HepG2 (cell line): ENCODE results near the gene KLF16. TPM values are rescaled to one million over a fixed set of nuclear protein-coding genes. Genes with fewer than 3 reads are reported as not detected.
A peak's percentile ranks its signal among the peaks of the same experiment; 100 is the strongest.

ENCODE experiments used
- HNF1B ChIP-seq: sonication (generic); formaldehyde crosslinking; IDR thresholded peaks from 2 replicates; pipeline ENCODE4 v1.5.1; 2020; ENCODE audit warnings: mild to moderate bottlenecking, moderate library complexity, missing genetic modification reagents
- KDM6A ChIP-seq: IDR thresholded peaks from 2 replicates; pipeline ENCODE4 v1.6.1; 2016; ENCODE audit warnings: low read depth
- MIER2 ChIP-seq: IDR thresholded peaks from 2 replicates; pipeline ENCODE4 v1.6.1; 2016; ENCODE audit warnings: missing biosample characterization, missing genetic modification reagents
- MYPOP ChIP-seq: sonication (generic); formaldehyde crosslinking; IDR thresholded peaks from 2 replicates; pipeline ENCODE4 v1.8.1; 2023; ENCODE audit warnings: mild to moderate bottlenecking, moderate library complexity, missing genetic modification reagents
- NAIF1 ChIP-seq: sonication (generic); formaldehyde crosslinking; IDR thresholded peaks from 2 replicates; pipeline ENCODE4 v1.5.0; 2020; ENCODE audit warnings: mild to moderate bottlenecking, missing genetic modification reagents, borderline replicate concordance
- ONECUT2 ChIP-seq: sonication (generic); formaldehyde crosslinking; IDR thresholded peaks from 2 replicates; pipeline ENCODE4 v1.4.0; 2020; ENCODE audit warnings: missing genetic modification reagents
- POGZ ChIP-seq: sonication (generic); formaldehyde crosslinking; IDR thresholded peaks from 2 replicates; pipeline ENCODE4 v1.4.0; 2020; ENCODE audit warnings: mild to moderate bottlenecking, missing genetic modification reagents
- RFX5 ChIP-seq: IDR thresholded peaks from 2 replicates; pipeline ENCODE4 v1.6.1; 2011; ENCODE audit warnings: low read depth, low read length, improper control_type of control experiment
- RXRA ChIP-seq: sonication (generic); formaldehyde crosslinking; IDR thresholded peaks from 2 replicates; pipeline ENCODE4 v1.5.1; 2020; ENCODE audit warnings: missing genetic modification reagents
- SIN3A ChIP-seq: IDR thresholded peaks from 2 replicates; pipeline ENCODE4 v1.6.1; 2011; ENCODE audit warnings: low read depth, mild to moderate bottlenecking, control low read depth, low read length, borderline replicate concordance
- ZBTB39 ChIP-seq: sonication (generic); formaldehyde crosslinking; IDR thresholded peaks from 2 replicates; pipeline ENCODE4 v1.5.0; 2020; ENCODE audit warnings: missing genetic modification reagents
- ZFP62 ChIP-seq: sonication (generic); formaldehyde crosslinking; IDR thresholded peaks from 2 replicates; pipeline ENCODE4 v1.4.0; 2020; ENCODE audit warnings: missing genetic modification reagents
- ZNF460 ChIP-seq: sonication (generic); formaldehyde crosslinking; IDR thresholded peaks from 2 replicates; pipeline ENCODE4 v1.5.1; 2020; ENCODE audit warnings: missing genetic modification reagents, mild to moderate bottlenecking, borderline replicate concordance
- ZNF468 ChIP-seq: sonication (generic); formaldehyde crosslinking; IDR thresholded peaks from 2 replicates; pipeline ENCODE4 v1.8.0; 2022; ENCODE audit warnings: mild to moderate bottlenecking, moderate library complexity, missing genetic modification reagents
- ZNF672 ChIP-seq: sonication (generic); formaldehyde crosslinking; IDR thresholded peaks from 2 replicates; pipeline ENCODE4 v1.8.1; 2022; ENCODE audit warnings: missing genetic modification reagents
- polyA plus RNA-seq, 8 experiments: library from polyadenylated mRNA; depleted of rRNA in 3 of 8; stranded (reverse) in 7 of 8; unstranded in 1 of 8; fragments of >200 nt; fragmentation: Illumina TruSeq in 4 of 8; extraction: Trizol in 4 of 8; gene quantifications; 2 replicates each; pipeline versions ENCODE4 v1.2.1 to v1.2.3, GENCODE V29; 2011 to 2016; ENCODE audit warnings: low read depth in 4 of 8, missing spikeins in 1 of 8, mixed read lengths in 1 of 8; ENCODE audit not compliant: insufficient read depth in 1 of 8
- total RNA-seq, 5 experiments: library from RNA; depleted of rRNA; stranded (reverse); fragments of >200 nt; fragmentation: Illumina TruSeq; extraction: Trizol; gene quantifications; 2 replicates each; pipeline ENCODE4 v1.2.3, GENCODE V29; 2016; ENCODE audit warnings: low read depth in 1 of 5
- TF ChIP-seq, protein P1 (sequence below): sonication (generic); formaldehyde crosslinking; IDR thresholded peaks from 2 replicates; pipeline ENCODE4 v1.4.0; 2020; ENCODE audit warnings: missing genetic modification reagents, borderline replicate concordance
- TF ChIP-seq, protein P2 (sequence below): sonication (generic); formaldehyde crosslinking; IDR thresholded peaks from 2 replicates; pipeline ENCODE4 v1.4.0; 2020; ENCODE audit warnings: missing genetic modification reagents

The KLF16 gene
- total and polyA plus RNA-seq, 2 of the 13 experiments (the other 11 are each of a cell fraction or from before 2014, with no cell fraction given), result 3.5 to 6.7 TPM

DNA sequence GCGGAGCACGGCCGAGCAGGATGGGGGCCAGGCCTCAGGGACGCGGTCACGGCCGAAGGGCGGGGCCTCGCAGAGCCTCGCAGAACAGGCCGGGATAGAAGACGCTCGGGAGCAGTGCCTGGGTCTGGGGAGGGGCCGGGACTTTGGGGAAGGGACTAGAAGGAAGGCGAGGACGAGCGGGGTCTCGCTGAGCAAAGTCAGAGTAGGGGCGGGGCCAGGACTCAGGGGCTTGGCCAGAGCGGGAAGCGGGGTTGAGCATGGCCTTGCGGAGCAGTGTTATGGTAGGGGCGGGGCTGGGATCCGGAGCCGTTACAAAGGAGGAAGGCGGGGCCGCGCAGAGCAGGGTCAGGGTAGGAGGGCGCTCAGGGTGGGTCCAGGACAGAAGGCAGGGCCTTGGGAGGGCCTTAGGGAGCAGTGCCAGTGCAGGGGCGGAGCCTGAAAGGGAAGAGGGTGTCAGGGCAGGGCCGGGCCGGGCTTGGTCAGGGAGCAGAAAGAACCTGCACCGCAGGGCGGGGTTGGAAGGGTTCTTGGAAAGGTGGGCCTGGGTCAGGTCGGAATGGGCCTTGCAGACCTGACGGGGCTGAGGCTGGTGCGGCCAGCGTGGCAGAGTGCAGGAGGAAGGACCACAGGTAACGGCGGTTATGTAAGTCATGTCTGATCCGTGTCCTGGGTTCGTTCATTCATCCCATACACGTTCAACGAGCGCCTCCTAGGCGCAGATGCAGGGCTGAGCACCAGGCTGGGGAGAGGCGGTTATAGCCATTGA is 50.8 kb downstream of the KLF16 start (continued):
- TF ChIP-seq SIN3A (peak; percentile 75; the same call in 1 of the 2 replicates), ONECUT2 (CRISPR knock-in tag) (no peak), ZNF460 (CRISPR knock-in tag) (no peak), POGZ (CRISPR knock-in tag) (no peak; the same call in 1 of the 2 replicates), ZNF468 (CRISPR knock-in tag) (no peak), RFX5 (0 out of 2 replicates have a peak, but pooled peaks have one; percentile 0), NAIF1 (CRISPR knock-in tag) (no peak), MIER2 (no peak; the same call in 1 of the 2 replicates), HNF1B (CRISPR knock-in tag) (0 out of 2 replicates have a peak, but pooled peaks have one; percentile 28), ZNF672 (no peak), ZBTB39 (CRISPR knock-in tag) (no peak), RXRA (CRISPR knock-in tag) (peak; percentile 18), KDM6A (CRISPR knock-in tag) (no peak), MYPOP (CRISPR knock-in tag) (no peak), ZFP62 (no peak)
- TF ChIP-seq, protein P1, sequence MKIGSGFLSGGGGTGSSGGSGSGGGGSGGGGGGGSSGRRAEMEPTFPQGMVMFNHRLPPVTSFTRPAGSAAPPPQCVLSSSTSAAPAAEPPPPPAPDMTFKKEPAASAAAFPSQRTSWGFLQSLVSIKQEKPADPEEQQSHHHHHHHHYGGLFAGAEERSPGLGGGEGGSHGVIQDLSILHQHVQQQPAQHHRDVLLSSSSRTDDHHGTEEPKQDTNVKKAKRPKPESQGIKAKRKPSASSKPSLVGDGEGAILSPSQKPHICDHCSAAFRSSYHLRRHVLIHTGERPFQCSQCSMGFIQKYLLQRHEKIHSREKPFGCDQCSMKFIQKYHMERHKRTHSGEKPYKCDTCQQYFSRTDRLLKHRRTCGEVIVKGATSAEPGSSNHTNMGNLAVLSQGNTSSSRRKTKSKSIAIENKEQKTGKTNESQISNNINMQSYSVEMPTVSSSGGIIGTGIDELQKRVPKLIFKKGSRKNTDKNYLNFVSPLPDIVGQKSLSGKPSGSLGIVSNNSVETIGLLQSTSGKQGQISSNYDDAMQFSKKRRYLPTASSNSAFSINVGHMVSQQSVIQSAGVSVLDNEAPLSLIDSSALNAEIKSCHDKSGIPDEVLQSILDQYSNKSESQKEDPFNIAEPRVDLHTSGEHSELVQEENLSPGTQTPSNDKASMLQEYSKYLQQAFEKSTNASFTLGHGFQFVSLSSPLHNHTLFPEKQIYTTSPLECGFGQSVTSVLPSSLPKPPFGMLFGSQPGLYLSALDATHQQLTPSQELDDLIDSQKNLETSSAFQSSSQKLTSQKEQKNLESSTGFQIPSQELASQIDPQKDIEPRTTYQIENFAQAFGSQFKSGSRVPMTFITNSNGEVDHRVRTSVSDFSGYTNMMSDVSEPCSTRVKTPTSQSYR (CRISPR knock-in tag), result no peak
- TF ChIP-seq, protein P2, sequence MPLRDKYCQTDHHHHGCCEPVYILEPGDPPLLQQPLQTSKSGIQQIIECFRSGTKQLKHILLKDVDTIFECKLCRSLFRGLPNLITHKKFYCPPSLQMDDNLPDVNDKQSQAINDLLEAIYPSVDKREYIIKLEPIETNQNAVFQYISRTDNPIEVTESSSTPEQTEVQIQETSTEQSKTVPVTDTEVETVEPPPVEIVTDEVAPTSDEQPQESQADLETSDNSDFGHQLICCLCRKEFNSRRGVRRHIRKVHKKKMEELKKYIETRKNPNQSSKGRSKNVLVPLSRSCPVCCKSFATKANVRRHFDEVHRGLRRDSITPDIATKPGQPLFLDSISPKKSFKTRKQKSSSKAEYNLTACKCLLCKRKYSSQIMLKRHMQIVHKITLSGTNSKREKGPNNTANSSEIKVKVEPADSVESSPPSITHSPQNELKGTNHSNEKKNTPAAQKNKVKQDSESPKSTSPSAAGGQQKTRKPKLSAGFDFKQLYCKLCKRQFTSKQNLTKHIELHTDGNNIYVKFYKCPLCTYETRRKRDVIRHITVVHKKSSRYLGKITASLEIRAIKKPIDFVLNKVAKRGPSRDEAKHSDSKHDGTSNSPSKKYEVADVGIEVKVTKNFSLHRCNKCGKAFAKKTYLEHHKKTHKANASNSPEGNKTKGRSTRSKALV (CRISPR knock-in tag), result no peak
